Measurements from ENCODE around the gene PDZK1IP1. TPM values are rescaled to one million over a fixed set of nuclear protein-coding genes. Genes with fewer than 3 reads are reported as not detected.

The PDZK1IP1 gene
- total and polyA plus RNA-seq, 2 of the 13 experiments (the other 11 are each of a cell fraction or from before 2014, with no cell fraction given) = 0.24 to 1.6 TPM

DNA sequence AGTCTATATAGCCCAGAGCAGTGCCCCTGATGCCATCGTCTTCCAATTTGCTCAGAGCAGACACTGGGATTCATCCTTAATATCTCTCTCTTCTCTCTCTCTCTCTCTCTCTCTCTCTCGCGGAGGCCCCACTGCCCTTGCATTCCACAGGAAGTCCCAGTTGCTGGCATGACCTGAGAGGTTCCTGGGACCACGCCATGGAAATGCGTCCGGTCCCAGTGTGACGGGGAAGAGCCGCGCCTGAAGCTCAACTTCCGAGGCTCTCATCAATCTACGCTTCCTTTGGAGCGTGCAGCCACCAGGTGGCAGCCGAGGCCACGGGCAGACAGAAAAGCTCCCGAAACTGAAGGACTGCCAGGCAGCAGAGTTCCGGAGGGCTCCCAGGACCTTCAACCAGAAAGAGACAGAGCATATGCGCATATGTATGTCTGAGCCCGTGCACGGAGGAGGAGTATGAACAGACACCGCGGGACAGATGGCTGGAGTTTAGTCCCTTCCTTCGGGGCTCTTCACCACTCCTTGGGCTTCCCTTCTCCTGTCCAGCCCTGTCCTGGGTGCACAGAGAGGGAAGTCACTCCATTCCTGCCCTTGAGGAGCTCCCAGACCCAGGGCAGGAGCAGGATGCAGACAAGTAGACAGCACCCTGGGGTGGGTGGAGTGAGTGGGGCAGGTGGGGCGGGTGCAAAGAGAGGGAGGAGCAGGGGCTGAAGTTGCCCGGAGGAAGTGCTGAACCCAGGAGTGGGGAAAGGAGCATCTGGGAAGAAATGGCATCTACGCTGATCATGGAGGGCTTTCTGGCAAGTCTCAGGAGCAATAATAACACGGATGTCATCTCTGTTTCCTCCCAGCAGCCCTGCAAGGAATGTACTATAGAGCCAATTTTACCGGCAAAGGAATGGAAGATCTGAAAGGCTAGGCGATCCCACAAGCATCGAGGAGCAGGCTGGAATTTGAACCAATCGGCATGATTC lies 10.5 kb downstream of the PDZK1IP1 start (continued):
- TF ChIP-seq, protein P1, sequence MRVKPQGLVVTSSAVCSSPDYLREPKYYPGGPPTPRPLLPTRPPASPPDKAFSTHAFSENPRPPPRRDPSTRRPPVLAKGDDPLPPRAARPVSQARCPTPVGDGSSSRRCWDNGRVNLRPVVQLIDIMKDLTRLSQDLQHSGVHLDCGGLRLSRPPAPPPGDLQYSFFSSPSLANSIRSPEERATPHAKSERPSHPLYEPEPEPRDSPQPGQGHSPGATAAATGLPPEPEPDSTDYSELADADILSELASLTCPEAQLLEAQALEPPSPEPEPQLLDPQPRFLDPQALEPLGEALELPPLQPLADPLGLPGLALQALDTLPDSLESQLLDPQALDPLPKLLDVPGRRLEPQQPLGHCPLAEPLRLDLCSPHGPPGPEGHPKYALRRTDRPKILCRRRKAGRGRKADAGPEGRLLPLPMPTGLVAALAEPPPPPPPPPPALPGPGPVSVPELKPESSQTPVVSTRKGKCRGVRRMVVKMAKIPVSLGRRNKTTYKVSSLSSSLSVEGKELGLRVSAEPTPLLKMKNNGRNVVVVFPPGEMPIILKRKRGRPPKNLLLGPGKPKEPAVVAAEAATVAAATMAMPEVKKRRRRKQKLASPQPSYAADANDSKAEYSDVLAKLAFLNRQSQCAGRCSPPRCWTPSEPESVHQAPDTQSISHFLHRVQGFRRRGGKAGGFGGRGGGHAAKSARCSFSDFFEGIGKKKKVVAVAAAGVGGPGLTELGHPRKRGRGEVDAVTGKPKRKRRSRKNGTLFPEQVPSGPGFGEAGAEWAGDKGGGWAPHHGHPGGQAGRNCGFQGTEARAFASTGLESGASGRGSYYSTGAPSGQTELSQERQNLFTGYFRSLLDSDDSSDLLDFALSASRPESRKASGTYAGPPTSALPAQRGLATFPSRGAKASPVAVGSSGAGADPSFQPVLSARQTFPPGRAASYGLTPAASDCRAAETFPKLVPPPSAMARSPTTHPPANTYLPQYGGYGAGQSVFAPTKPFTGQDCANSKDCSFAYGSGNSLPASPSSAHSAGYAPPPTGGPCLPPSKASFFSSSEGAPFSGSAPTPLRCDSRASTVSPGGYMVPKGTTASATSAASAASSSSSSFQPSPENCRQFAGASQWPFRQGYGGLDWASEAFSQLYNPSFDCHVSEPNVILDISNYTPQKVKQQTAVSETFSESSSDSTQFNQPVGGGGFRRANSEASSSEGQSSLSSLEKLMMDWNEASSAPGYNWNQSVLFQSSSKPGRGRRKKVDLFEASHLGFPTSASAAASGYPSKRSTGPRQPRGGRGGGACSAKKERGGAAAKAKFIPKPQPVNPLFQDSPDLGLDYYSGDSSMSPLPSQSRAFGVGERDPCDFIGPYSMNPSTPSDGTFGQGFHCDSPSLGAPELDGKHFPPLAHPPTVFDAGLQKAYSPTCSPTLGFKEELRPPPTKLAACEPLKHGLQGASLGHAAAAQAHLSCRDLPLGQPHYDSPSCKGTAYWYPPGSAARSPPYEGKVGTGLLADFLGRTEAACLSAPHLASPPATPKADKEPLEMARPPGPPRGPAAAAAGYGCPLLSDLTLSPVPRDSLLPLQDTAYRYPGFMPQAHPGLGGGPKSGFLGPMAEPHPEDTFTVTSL (CRISPR knock-in tag; IDR thresholded peaks at IDR 0.05; ENCODE audit: borderline replicate concordance) = no peak
- TF ChIP-seq SETDB1 (CRISPR knock-in tag; IDR thresholded peaks at IDR 0.05; ENCODE audit: borderline replicate concordance) (peak; percentile 68; the same call in 1 of the 2 replicates), ZNF549 (CRISPR knock-in tag; IDR thresholded peaks at IDR 0.05) (no peak), ZKSCAN1 (IDR thresholded peaks at IDR 0.05; ENCODE audit: low read length) (no peak), TEAD3 (CRISPR knock-in tag; optimal IDR thresholded peaks at IDR 0.05; ENCODE audit: borderline replicate concordance) (peak; percentile 74), ZNF10 (CRISPR knock-in tag; IDR thresholded peaks at IDR 0.05; ENCODE audit: borderline replicate concordance, low read depth) (no peak), KDM6A (CRISPR knock-in tag; IDR thresholded peaks at IDR 0.05; ENCODE audit: low read depth) (no peak), ZNF350 (CRISPR knock-in tag; IDR thresholded peaks at IDR 0.05; ENCODE audit: borderline replicate concordance, low read depth) (peak; percentile 49; the same call in 1 of the 2 replicates), ARHGAP35 (CRISPR knock-in tag; IDR thresholded peaks at IDR 0.05; ENCODE audit: borderline replicate concordance) (no peak)
- TF ChIP-seq, protein P2, sequence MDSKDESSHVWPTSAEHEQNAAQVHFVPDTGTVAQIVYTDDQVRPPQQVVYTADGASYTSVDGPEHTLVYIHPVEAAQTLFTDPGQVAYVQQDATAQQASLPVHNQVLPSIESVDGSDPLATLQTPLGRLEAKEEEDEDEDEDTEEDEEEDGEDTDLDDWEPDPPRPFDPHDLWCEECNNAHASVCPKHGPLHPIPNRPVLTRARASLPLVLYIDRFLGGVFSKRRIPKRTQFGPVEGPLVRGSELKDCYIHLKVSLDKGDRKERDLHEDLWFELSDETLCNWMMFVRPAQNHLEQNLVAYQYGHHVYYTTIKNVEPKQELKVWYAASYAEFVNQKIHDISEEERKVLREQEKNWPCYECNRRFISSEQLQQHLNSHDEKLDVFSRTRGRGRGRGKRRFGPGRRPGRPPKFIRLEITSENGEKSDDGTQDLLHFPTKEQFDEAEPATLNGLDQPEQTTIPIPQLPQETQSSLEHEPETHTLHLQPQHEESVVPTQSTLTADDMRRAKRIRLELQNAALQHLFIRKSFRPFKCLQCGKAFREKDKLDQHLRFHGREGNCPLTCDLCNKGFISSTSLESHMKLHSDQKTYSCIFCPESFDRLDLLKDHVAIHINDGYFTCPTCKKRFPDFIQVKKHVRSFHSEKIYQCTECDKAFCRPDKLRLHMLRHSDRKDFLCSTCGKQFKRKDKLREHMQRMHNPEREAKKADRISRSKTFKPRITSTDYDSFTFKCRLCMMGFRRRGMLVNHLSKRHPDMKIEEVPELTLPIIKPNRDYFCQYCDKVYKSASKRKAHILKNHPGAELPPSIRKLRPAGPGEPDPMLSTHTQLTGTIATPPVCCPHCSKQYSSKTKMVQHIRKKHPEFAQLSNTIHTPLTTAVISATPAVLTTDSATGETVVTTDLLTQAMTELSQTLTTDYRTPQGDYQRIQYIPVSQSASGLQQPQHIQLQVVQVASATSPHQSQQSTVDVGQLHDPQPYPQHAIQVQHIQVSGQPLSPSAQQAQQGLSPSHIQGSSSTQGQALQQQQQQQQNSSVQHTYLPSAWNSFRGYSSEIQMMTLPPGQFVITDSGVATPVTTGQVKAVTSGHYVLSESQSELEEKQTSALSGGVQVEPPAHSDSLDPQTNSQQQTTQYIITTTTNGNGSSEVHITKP (CRISPR knock-in tag; IDR thresholded peaks at IDR 0.05; ENCODE audit: low read depth) = peak; percentile 47; the same call in 1 of the 2 replicates
- TF ChIP-seq, protein P3, sequence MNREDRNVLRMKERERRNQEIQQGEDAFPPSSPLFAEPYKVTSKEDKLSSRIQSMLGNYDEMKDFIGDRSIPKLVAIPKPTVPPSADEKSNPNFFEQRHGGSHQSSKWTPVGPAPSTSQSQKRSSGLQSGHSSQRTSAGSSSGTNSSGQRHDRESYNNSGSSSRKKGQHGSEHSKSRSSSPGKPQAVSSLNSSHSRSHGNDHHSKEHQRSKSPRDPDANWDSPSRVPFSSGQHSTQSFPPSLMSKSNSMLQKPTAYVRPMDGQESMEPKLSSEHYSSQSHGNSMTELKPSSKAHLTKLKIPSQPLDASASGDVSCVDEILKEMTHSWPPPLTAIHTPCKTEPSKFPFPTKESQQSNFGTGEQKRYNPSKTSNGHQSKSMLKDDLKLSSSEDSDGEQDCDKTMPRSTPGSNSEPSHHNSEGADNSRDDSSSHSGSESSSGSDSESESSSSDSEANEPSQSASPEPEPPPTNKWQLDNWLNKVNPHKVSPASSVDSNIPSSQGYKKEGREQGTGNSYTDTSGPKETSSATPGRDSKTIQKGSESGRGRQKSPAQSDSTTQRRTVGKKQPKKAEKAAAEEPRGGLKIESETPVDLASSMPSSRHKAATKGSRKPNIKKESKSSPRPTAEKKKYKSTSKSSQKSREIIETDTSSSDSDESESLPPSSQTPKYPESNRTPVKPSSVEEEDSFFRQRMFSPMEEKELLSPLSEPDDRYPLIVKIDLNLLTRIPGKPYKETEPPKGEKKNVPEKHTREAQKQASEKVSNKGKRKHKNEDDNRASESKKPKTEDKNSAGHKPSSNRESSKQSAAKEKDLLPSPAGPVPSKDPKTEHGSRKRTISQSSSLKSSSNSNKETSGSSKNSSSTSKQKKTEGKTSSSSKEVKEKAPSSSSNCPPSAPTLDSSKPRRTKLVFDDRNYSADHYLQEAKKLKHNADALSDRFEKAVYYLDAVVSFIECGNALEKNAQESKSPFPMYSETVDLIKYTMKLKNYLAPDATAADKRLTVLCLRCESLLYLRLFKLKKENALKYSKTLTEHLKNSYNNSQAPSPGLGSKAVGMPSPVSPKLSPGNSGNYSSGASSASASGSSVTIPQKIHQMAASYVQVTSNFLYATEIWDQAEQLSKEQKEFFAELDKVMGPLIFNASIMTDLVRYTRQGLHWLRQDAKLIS (CRISPR knock-in tag; IDR thresholded peaks at IDR 0.05) = no peak
- TF ChIP-seq, protein P4, sequence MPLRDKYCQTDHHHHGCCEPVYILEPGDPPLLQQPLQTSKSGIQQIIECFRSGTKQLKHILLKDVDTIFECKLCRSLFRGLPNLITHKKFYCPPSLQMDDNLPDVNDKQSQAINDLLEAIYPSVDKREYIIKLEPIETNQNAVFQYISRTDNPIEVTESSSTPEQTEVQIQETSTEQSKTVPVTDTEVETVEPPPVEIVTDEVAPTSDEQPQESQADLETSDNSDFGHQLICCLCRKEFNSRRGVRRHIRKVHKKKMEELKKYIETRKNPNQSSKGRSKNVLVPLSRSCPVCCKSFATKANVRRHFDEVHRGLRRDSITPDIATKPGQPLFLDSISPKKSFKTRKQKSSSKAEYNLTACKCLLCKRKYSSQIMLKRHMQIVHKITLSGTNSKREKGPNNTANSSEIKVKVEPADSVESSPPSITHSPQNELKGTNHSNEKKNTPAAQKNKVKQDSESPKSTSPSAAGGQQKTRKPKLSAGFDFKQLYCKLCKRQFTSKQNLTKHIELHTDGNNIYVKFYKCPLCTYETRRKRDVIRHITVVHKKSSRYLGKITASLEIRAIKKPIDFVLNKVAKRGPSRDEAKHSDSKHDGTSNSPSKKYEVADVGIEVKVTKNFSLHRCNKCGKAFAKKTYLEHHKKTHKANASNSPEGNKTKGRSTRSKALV (CRISPR knock-in tag; IDR thresholded peaks at IDR 0.05) = no peak

Data from HepG2 (cell line).